IPS-18a (cell line): ENCODE data around the gene SLC2A9.
"Not testable (repeated sequence)": the region's sequence is repeated elsewhere in the genome, so short reads cannot be mapped to it uniquely, and the experiment has no call there.

Experiments used
- H3K27ac ChIP-seq: one replicate; pipeline ENCODE4 v1.5.1; 2013; ENCODE audit warnings: low read length
- H3K27me3 ChIP-seq: one replicate; pipeline ENCODE4 v1.6.1; 2013; ENCODE audit warnings: mild to moderate bottlenecking, low read length; ENCODE audit not compliant: control insufficient read depth, insufficient read depth
- H3K36me3 ChIP-seq: one replicate; pipeline ENCODE4 v1.6.1; 2013; ENCODE audit warnings: low read depth, low read length; ENCODE audit not compliant: control insufficient read depth
- H3K4me1 ChIP-seq: one replicate; pipeline ENCODE4 v1.6.1; 2013; ENCODE audit warnings: low read depth, low read length; ENCODE audit not compliant: control insufficient read depth
- H3K4me3 ChIP-seq: one replicate; pipeline ENCODE4 v1.5.1; 2013; ENCODE audit warnings: low read length
- H3K9ac ChIP-seq: one replicate; pipeline ENCODE4 v1.6.1; 2013; ENCODE audit warnings: mild to moderate bottlenecking, low read length, moderate library complexity
- H3K9me3 ChIP-seq: one replicate; pipeline ENCODE4 v1.6.1; 2013; ENCODE audit warnings: low read depth, low read length; ENCODE audit not compliant: control insufficient read depth

The SLC2A9 gene

DNA sequence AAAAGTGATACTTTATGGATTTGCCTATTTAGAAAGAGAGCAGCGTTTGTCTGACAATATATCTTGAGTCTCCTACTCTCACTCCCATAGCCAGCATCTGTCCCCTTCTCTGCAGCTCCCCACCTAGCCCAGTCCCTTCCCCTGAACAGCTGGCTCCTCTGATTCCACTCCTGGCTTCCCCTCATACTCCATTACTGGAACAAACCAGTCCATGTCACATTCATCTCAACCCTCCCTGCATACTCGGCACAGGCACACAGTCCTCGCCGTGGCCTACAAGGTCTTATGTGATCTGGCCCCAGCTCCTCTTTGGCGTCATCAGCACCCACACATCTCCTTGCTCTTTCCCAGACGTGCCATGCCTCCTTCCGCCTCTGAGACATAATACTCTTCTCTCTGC, 36.7 kb downstream of the SLC2A9 start:
- Histone ChIP-seq H3K9ac (no peak overlapping the region), H3K27ac (no peak overlapping the region), H3K4me3 (no peak overlapping the region), H3K36me3 (no peaks in the 10 kb centered on the region), H3K9me3 (no peaks in the 10 kb centered on the region), H3K27me3 (peaks cover 11% of the 10 kb centered on the region), H3K4me1 (peaks cover 2% of the 10 kb centered on the region)

DNA sequence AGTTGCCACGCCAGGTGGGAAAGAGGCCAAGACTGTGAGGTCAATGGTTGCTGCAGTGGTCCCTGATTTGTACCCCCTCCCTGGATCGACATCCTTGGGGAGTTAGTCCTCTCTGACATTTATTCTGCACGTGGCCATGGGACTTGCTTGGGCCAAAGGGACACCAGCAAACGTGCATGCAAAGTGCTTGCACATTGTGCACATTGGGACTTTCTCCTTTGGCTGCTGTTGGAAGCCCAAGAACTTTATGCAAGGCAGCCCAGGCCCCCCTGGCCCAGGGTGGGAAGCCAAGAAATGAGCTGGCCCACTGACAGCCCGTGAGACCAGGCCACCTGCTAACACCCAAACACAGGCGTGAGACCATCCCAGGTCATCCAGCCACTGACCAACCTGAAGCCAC, 38.1 kb downstream of the SLC2A9 start:
- Histone ChIP-seq H3K9me3 (no peaks in the 10 kb centered on the region), H3K4me1 (peaks cover 14% of the 10 kb centered on the region), H3K9ac (no peak overlapping the region), H3K4me3 (no peak overlapping the region), H3K27me3 (peaks cover 14% of the 10 kb centered on the region), H3K27ac (no peak overlapping the region), H3K36me3 (no peaks in the 10 kb centered on the region)

DNA sequence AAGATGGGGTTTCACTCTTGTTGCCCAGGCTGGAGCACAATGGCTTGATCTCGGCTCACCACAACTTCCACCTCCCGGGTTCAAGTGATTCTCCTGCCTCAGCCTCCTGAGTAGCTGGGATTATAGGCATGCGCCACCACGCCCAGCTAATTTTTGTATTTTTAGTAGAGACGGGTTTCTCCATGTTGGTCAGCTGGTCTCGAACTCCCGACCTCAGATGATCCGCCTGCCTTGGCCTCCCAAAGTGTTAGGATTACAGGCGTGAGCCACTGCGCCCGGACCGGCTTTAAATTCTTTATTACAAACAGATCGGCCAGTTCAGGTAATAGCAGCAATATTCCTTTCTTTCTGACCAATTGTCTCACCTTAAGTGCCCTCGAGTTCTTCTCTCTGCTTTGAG, 39.4 kb downstream of the SLC2A9 start:
- H3K9ac ChIP-seq, H3K4me3 ChIP-seq, H3K9me3 ChIP-seq, H3K27ac ChIP-seq, H3K36me3 ChIP-seq: not testable (repeated sequence)
- Histone ChIP-seq H3K4me1 (peaks cover 14% of the 10 kb centered on the region), H3K27me3 (peaks cover 14% of the 10 kb centered on the region)

DNA sequence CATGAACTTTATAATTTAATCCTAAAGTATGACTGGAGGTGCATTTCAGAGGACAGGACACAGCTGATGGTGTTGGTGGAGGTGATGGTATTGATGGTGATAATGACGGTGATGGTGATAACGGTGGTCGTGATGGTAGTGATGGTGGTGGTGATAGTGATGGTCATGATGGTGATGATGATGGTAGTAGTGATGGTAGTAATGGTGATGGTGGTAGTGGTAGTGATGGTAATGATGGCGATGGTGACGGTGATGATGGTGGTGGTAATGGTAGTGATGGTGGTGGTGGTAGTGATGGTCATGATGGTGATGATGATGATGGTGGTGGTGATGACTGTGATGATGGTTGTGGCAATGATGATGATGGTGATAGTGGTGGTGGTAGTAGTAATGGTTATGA, 40.4 kb downstream of the SLC2A9 start:
- no peak overlapping the region for H3K27ac ChIP-seq

DNA sequence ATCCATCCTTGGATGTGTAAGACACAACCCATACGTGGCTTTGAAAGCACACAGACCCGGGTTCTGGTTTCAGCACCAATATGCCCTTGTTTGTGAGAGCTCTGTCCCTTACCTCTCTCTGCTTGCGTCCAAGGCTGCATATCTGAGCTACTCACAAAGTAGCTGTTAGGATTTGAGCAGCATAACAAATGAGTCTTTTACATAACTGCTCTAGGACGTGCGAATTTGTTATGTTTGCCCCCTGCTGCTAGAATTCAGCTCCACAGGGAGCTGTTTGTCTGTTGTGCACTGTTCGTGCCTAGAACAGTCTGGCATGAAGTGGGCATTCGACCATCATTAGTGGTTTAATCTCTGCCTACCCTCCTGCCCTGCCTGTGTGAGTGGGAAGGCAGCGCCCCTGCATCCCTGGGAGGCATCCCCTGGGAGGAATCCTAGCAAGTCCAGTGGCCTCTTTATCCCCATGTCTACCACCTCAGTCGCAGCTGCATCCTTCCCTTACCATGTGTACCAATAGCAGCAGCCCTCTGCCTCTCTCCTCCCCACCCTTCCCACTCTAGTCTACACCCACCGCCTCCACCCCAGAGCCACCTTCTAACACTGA, 42.1 kb downstream of the SLC2A9 start:
- H3K4me1 ChIP-seq, result peaks cover 14% of the 10 kb centered on the region
- H3K4me3 ChIP-seq, result no peak overlapping the region
- no peaks in the 10 kb centered on the region for H3K36me3 ChIP-seq
- H3K27me3 ChIP-seq, result peaks cover 14% of the 10 kb centered on the region
- no peak overlapping the region for H3K9ac ChIP-seq
- no peak overlapping the region for H3K27ac ChIP-seq
- no peaks in the 10 kb centered on the region for H3K9me3 ChIP-seq

More for the DNA sequence above, 40.4 kb downstream of the SLC2A9 start:
- Histone ChIP-seq H3K4me3 (no peak overlapping the region), H3K4me1 (peaks cover 14% of the 10 kb centered on the region), H3K9ac (no peak overlapping the region), H3K27me3 (peaks cover 14% of the 10 kb centered on the region), H3K36me3 (no peaks in the 10 kb centered on the region), H3K9me3 (no peaks in the 10 kb centered on the region)

DNA sequence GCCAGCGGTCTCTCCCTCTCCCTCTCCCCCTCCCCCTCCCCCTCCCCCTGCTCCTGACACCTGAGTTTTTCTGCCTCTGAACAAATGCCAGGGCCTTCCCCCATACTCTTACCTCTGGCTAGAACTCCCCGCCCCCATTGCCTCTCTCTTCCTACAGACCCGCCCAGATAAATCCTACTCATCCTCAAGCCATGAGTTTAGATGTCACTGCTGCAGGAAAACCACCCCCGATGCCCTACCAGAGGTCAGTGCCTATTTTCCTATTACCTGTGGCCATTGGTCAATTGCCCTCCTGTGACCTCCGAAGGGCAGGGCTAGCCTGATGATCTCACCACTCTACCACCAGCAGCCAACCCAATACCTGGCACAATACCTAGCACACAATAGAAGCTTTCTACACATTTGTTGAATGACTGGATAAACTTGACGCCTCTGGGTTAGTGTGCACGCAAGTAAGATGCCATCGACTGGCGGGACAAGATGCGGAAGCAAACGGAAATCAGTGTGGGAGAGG, 43.7 kb downstream of the SLC2A9 start:
- H3K27me3 ChIP-seq, result peaks cover 14% of the 10 kb centered on the region
- H3K4me1 ChIP-seq, result peaks cover 14% of the 10 kb centered on the region
- no peak overlapping the region for H3K27ac ChIP-seq
- no peaks in the 10 kb centered on the region for H3K36me3 ChIP-seq
- no peaks in the 10 kb centered on the region for H3K9me3 ChIP-seq
- H3K9ac ChIP-seq, result no peak overlapping the region
- no peak overlapping the region for H3K4me3 ChIP-seq

DNA sequence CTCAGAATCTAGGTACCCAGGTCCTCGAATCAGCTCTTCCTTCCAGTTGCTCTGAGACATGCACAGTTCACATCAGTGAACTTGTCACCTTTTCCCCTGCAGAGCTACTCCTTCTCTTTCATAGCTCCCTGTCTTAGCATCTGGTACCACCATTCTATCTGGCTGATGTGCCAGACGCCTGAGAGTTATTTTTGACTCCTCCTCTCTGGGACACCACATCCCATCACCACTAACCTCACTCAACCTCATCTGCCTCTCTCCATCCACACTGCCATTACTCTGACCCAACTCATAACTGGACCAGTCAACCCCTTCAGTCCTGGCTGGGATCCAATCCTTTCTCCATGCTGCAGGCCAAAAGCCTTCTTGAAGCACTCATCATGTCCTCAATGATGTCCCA, 44.5 kb downstream of the SLC2A9 start:
- H3K27me3 ChIP-seq, result peaks cover 14% of the 10 kb centered on the region
- H3K4me3 ChIP-seq, result no peak overlapping the region
- peaks cover 14% of the 10 kb centered on the region for H3K4me1 ChIP-seq
- H3K27ac ChIP-seq, result no peak overlapping the region
- H3K36me3 ChIP-seq, result no peaks in the 10 kb centered on the region
- H3K9ac ChIP-seq, result no peak overlapping the region
- H3K9me3 ChIP-seq, result no peaks in the 10 kb centered on the region

DNA sequence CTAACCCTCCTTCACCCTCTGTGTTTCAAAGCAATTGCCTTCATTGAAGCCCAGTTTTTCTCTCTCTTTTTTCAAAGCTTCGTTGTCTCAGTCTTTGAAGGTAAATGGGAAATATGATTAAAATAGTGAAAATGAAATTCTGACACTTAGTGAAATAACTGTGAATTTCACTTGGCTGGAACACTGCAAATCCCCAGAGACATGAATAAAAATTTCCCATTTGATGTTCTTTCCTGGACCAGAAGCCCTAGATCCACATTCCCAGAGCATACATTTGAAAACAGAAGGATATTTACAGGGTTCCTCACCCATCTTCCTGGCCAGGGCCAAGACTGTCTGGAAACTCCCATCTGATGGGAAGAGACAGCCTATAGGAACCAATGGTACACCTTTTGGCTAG, 45.0 kb downstream of the SLC2A9 start:
- Histone ChIP-seq H3K9me3 (no peaks in the 10 kb centered on the region), H3K27me3 (peaks cover 14% of the 10 kb centered on the region), H3K27ac (no peak overlapping the region), H3K36me3 (no peaks in the 10 kb centered on the region), H3K4me3 (no peak overlapping the region), H3K4me1 (peaks cover 14% of the 10 kb centered on the region), H3K9ac (no peak overlapping the region)

DNA sequence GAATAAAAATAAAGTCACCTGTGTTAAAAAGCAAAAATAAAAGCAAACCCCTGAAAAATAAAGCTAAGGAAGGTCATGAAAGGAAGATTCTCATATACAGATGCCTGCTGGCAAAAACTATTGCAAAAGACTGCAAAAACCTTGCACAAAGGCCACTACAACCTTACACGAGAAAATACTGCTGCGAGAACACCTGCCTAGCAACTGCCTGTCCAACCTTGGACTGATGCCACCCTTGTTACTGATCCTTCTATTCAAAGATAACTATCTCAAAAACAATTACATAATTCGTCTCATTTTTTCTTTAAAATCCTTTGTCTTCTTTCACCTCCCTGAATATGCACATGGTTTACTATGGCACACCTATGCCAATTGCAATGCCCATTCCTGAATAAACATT, 49.6 kb downstream of the SLC2A9 start:
- no peak overlapping the region for H3K27ac ChIP-seq

DNA sequence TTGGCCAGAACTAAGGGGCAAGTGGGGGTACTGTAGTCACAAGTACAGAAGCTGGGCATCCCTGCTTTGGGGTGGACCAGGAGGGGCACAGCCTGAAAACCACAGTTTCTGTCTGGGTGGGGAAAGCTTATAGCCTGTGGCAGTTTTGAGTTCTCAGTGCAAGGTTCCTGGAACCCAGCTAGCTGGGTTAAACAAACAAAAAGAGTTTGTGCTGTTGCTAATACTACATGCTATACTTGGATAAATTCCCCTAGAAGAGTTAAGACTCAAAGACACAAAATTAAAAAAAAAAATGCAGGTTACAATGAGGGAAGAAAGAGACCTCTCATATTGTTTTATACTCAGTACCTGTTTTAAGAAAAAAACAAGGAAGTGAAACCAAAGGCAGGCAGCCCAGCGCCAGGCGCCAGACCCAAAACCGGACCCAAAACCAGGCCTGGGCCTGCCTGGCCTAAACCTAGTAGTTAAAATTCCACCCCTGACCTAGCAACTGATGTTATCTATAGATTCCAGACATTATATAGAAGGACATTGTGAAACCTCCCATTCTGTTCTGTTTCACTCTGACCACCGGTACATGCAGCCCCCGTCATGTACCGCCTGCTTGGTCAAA, 50.8 kb downstream of the SLC2A9 start:
- Histone ChIP-seq H3K4me3 (no peak overlapping the region), H3K27ac (no peak overlapping the region), H3K9ac (no peak overlapping the region), H3K9me3 (no peaks in the 10 kb centered on the region), H3K27me3 (no peaks in the 10 kb centered on the region), H3K36me3 (no peaks in the 10 kb centered on the region), H3K4me1 (no peaks in the 10 kb centered on the region)

More for the DNA sequence above, 49.6 kb downstream of the SLC2A9 start:
- no peak overlapping the region for H3K4me3 ChIP-seq
- no peak overlapping the region for H3K9ac ChIP-seq
- H3K27me3 ChIP-seq, result no peaks in the 10 kb centered on the region
- no peaks in the 10 kb centered on the region for H3K9me3 ChIP-seq
- no peaks in the 10 kb centered on the region for H3K4me1 ChIP-seq
- no peaks in the 10 kb centered on the region for H3K36me3 ChIP-seq

DNA sequence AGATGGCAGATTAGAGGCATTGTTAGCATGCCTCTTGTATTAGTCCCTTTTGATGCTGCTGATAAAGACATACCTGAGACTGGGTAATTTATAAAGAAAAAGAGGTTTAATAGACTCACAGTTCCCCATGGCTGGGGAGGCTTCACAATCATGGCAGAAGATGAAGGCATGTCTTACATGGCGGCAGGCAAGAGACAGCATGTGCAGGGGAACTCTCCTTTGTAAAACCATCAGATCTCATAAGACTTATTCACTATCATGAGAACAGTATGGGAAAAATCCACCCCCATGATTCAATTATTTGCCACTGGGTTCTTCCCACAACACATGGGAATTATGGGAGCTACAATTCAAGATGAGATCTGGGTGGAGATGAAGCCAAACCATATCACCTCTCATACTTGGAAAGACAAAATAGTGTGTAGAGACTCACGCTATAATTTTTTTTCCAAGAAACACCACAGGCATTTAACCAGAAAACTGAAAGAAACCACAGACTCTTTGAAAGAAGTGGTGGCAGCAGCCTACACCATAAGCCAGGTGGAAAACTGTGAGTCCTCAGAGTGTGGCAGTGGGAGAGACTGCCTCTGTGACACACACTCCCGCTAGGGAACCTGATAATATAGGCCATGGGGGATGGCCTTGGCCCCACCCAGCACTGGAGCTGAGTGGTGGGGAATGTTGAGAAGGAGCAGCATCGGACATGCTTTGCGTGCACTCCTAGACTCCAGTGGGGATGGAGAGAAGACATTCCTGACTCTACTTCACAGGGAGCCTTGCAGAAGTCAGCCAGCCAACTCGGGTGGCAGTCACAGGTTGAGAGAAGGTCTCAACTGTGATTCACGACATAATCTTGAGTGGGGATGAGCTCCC, 51.5 kb downstream of the SLC2A9 start:
- H3K9ac ChIP-seq, result no peak overlapping the region
- no peaks in the 10 kb centered on the region for H3K9me3 ChIP-seq
- no peak overlapping the region for H3K27ac ChIP-seq
- no peak overlapping the region for H3K4me3 ChIP-seq
- H3K4me1 ChIP-seq, result no peaks in the 10 kb centered on the region
- H3K27me3 ChIP-seq, result no peaks in the 10 kb centered on the region
- no peaks in the 10 kb centered on the region for H3K36me3 ChIP-seq
